ENCODE data around the gene PRUNE2.

PRUNE2 gene

DNA sequence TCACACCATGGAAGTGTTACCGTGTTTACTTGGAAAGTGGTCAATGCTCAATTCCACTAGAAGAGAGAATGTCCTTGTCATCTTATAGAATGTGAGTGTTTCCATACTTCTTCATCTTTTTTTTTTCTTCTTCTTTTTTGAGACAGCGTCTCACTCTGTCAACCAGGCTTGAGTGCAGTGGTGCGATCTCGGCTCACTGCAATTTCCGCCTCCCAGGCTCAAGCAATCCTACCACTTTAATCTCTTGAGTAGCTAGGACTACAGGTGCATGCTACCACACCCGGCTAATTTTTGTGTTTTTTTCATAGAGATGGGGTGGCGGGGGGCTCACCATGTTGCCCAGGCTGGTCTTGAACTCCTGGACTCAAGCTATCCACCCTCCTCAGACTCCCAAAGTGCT is 278.9 kb downstream of the PRUNE2 start:
- DNase-seq (ENCODE audit: low spot score in 2 of 2) (no peak), ATAC-seq (replicated peaks; ENCODE audit: extremely low read depth, poor library complexity, severe bottlenecking) (no peak)
- Mint-ChIP-seq H3K36me3 (ENCODE audit: insufficient read depth) (no peaks in the 10 kb centered on the region), H3K27me3 (no peaks in the 10 kb centered on the region), H3K4me3 (no peak overlapping the region), H3K4me1 (peaks cover 7% of the 10 kb centered on the region), H3K27ac (ENCODE audit: low read depth) (no peak overlapping the region), H3K9me3 (no peaks in the 10 kb centered on the region)

DNA sequence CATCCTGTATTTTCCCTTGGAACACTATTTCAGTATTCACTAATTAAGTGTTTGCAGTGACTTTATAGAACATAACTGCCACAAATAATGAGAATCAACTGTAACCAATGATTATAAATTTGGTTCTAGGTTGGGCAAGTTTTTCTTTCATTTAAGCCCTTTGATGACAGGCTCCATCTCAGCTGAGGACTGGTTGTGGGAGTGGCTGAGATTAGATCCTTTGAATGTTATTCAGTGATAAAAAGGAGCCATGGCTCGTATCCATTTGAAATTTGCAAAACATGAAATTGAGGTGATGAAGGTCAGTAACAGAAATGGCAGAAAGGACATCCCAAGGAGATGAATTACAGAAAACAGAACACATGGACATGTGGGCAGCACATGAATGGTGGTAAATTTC is 279.8 kb downstream of the PRUNE2 start:
- no peak for ATAC-seq (replicated peaks; ENCODE audit: extremely low read depth, poor library complexity, severe bottlenecking)
- DNase-seq (ENCODE audit: low spot score in 2 of 2) = no peak
- Mint-ChIP-seq H3K9me3 (no peaks in the 10 kb centered on the region), H3K27ac (ENCODE audit: low read depth) (no peak overlapping the region), H3K4me1 (peaks cover 7% of the 10 kb centered on the region), H3K36me3 (ENCODE audit: insufficient read depth) (no peaks in the 10 kb centered on the region), H3K4me3 (no peak overlapping the region), H3K27me3 (no peaks in the 10 kb centered on the region)

DNA sequence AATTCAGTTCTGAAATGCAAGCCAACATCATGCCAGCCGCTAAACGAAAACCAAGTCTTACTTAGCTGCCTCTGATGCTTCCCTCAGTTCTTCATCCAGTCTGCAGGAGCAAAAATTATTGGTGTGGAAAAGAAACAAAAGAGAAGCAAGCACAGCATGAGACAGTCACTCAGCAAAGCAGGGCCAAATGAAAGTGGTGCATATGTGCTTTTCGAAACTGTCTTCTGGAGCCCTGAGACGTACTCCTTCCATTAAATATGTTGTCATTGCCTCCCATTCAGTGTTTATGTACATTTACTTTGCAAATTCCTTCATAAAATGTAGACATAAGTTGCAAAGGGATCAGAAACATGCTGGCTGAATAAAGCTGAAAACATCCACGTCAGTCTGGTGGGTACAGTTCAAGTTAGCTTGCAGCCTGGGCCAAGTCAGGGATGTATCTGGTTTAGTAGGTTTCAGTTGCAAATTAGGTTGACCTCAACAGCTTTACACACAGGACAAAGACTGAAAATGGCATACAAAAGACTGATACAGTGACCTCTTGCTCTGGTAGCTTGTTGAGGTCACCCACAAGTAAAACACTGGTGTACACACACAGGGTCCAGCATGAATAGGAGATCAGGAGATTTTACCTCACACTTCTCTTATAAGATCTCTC is 281.4 kb downstream of the PRUNE2 start:
- H3K36me3 Mint-ChIP-seq (ENCODE audit: insufficient read depth) = no peaks in the 10 kb centered on the region
- H3K27me3 Mint-ChIP-seq = no peaks in the 10 kb centered on the region
- no peak for DNase-seq (ENCODE audit: low spot score in 2 of 2)
- peaks cover 3% of the 10 kb centered on the region for H3K4me1 Mint-ChIP-seq
- no peak overlapping the region for H3K27ac Mint-ChIP-seq (ENCODE audit: low read depth)
- no peak for ATAC-seq (replicated peaks; ENCODE audit: extremely low read depth, poor library complexity, severe bottlenecking)
- no peaks in the 10 kb centered on the region for H3K9me3 Mint-ChIP-seq
- H3K4me3 Mint-ChIP-seq = no peak overlapping the region

DNA sequence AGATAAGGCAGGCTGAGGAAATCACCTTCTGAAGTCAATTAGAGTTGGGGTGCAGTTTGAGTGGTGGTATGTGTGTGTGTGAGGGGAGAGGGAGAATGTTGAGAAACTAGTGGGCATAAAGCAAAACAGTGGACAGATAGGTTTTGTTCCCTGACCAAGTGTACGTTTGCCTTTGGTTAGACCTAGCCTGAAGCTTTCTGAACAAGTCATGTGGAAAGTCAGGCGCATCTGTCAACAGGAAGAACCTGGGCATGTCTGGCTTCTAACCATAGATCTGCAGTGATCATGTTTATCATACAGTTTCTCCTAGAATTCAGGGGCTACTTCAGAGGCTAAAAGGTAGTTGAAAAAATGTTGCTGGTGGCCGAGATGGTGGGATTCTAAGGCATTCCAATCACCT is 284.9 kb downstream of the PRUNE2 start:
- no peak for ATAC-seq (replicated peaks; ENCODE audit: extremely low read depth, poor library complexity, severe bottlenecking)
- no peaks in the 10 kb centered on the region for H3K36me3 Mint-ChIP-seq (ENCODE audit: insufficient read depth)
- H3K4me1 Mint-ChIP-seq = no peaks in the 10 kb centered on the region
- DNase-seq (ENCODE audit: low spot score in 2 of 2) = no peak
- no peaks in the 10 kb centered on the region for H3K9me3 Mint-ChIP-seq
- H3K4me3 Mint-ChIP-seq = no peak overlapping the region
- H3K27ac Mint-ChIP-seq (ENCODE audit: low read depth) = no peak overlapping the region
- H3K27me3 Mint-ChIP-seq = no peaks in the 10 kb centered on the region

DNA sequence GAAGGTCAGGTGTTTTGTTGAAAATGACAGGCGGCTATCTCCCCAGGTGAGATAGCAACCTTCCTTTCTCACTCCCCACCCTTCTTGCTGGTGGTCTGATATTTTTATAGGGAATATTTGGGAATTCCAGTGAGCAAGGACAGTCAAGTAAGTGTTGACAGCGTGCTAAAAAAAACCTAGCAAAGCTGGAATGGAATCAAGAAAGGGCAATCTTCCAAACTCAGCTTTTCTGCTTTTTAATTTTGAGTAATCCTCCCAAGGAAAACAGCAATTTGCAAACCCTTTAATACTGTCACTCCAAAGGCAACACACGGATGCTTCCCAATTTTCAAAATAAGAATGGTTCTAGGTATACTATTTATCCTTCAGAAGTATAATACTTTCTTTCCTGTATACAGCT is 285.3 kb downstream of the PRUNE2 start:
- Mint-ChIP-seq H3K4me3 (no peak overlapping the region), H3K9me3 (no peaks in the 10 kb centered on the region), H3K4me1 (no peaks in the 10 kb centered on the region), H3K27ac (ENCODE audit: low read depth) (no peak overlapping the region), H3K36me3 (ENCODE audit: insufficient read depth) (no peaks in the 10 kb centered on the region), H3K27me3 (no peaks in the 10 kb centered on the region)
- no peak for DNase-seq (ENCODE audit: low spot score in 2 of 2)
- no peak for ATAC-seq (replicated peaks; ENCODE audit: extremely low read depth, poor library complexity, severe bottlenecking)

DNA sequence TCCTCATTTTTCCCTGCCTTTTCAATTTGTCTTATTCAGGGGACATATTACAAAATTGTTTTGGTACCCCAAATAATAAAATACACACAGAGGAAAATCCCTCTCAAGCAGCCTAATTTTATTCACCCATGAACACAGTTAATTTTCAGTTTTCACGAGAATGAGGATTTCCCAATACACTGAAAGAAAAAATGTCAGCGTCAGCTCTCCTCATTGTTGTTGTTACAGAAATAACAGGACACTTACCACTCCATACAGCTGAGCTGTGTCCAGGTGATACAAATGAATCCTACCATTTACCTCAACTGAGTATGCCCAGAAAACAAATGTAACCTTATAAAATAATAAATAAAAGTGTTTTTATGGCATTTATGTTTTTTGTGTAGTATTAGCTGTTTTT is 286.3 kb downstream of the PRUNE2 start:
- Mint-ChIP-seq H3K36me3 (ENCODE audit: insufficient read depth) (no peaks in the 10 kb centered on the region), H3K4me3 (no peak overlapping the region), H3K4me1 (peaks cover 8% of the 10 kb centered on the region), H3K27ac (ENCODE audit: low read depth) (no peak overlapping the region), H3K27me3 (no peaks in the 10 kb centered on the region), H3K9me3 (no peaks in the 10 kb centered on the region)
- ATAC-seq (replicated peaks; ENCODE audit: extremely low read depth, poor library complexity, severe bottlenecking) = no peak
- DNase-seq (ENCODE audit: low spot score in 2 of 2) = no peak

DNA sequence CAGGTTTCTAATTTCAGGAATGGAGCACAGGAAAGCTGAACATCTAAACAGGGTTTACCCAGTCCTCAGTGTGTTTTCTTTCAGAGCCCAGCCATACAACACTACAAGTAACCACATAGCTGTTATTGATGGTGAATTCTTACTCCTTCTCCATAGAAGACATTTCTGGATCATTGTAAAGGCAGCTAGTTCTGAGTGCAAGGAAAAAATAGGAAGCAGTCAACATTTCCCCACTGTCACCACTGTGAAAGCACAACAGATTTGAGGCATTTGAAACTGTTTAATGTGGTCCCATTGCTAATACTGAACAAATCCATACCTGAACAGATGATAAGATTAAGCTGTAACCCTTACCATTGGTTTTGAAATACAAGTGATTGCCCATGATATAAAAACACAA is 286.7 kb downstream of the PRUNE2 start:
- no peaks in the 10 kb centered on the region for H3K9me3 Mint-ChIP-seq
- H3K4me3 Mint-ChIP-seq = no peak overlapping the region
- H3K27ac Mint-ChIP-seq (ENCODE audit: low read depth) = no peak overlapping the region
- no peaks in the 10 kb centered on the region for H3K27me3 Mint-ChIP-seq
- H3K4me1 Mint-ChIP-seq = peaks cover 8% of the 10 kb centered on the region
- no peak for ATAC-seq (replicated peaks; ENCODE audit: extremely low read depth, poor library complexity, severe bottlenecking)
- DNase-seq (ENCODE audit: low spot score in 2 of 2) = no peak
- no peaks in the 10 kb centered on the region for H3K36me3 Mint-ChIP-seq (ENCODE audit: insufficient read depth)

DNA sequence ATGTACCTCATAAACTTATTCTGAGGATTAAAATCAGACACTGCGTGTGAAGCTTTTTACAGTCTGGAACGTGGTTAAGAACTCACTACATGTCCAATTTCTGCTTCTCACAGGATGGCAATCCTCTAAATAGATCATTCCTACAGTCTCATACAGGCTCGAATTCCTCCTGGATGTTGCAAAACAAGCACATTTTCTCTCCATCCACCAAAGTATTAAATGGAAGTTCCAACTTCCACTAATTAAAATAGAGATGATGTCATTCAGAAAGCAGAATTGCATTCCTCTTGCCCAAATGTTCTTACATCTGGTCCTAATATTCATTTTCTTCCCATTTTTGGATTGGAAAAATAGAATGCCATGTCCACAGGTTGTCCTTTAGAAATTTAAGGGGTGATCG is 287.2 kb downstream of the PRUNE2 start:
- Mint-ChIP-seq H3K36me3 (ENCODE audit: insufficient read depth) (no peaks in the 10 kb centered on the region), H3K4me3 (no peak overlapping the region), H3K27me3 (no peaks in the 10 kb centered on the region), H3K27ac (ENCODE audit: low read depth) (no peak overlapping the region), H3K4me1 (peaks cover 8% of the 10 kb centered on the region), H3K9me3 (no peaks in the 10 kb centered on the region)
- no peak for DNase-seq (ENCODE audit: low spot score in 2 of 2)
- no peak for ATAC-seq (replicated peaks; ENCODE audit: extremely low read depth, poor library complexity, severe bottlenecking)

DNA sequence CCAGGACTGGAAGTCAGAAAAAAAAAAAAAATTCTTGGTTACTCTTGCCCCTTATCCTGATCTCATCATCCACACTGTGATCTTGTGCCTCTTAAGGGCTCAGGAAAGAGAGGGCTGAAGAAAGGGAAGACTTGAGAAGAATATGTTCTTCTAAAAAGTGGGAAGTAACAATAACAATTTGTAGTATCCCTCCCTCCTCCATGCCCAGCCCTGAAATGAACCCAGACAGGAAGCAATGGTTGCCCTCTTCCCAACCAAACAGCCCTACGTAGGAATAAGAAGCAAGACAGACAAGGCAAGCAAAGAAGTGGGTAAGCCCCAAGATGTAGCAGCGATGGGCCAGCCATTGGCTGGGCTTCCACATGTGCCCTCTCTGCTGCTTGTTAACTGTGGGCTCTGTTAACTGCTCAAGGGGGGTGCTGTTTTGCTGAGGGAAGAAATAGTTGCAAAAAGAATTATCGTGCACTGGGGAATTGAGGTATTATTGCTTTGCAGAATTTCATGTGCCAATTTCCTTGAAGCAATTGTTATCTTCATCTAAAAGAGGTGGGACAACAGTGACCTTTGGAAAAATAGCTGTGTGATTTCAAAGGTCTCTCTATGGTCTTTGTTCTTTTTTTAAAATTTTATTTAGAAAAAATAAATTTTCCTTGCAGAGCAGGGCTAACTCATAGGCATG is 288.3 kb downstream of the PRUNE2 start:
- ATAC-seq (replicated peaks; ENCODE audit: extremely low read depth, poor library complexity, severe bottlenecking) (no peak), DNase-seq (ENCODE audit: low spot score in 2 of 2) (no peak)
- Mint-ChIP-seq H3K27ac (ENCODE audit: low read depth) (no peak overlapping the region), H3K36me3 (ENCODE audit: insufficient read depth) (peaks cover 1% of the 10 kb centered on the region), H3K4me3 (no peak overlapping the region), H3K27me3 (no peaks in the 10 kb centered on the region), H3K4me1 (peaks cover 8% of the 10 kb centered on the region), H3K9me3 (no peaks in the 10 kb centered on the region)

DNA sequence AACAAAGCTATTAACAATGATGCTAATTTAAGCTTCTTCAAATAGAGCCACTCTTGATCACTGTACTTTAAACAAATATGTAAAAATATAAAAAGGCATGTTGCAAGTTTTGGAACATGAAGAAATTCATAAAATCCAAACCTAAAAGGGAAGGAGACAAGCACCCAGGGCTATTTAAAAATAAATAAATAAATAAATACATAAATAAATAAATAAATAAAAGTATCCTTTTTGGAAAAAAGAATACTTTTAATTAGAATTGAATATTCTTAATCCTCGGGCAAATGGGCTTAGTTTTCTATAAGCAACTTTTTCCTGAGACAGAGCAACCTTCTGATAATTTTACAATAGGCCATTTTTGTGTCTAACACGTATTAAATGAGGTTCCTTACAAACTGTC is 289.1 kb downstream of the PRUNE2 start:
- DNase-seq (ENCODE audit: low spot score in 2 of 2) (no peak), ATAC-seq (replicated peaks; ENCODE audit: extremely low read depth, poor library complexity, severe bottlenecking) (no peak)
- Mint-ChIP-seq H3K27ac (ENCODE audit: low read depth) (no peak overlapping the region), H3K4me3 (no peak overlapping the region), H3K36me3 (ENCODE audit: insufficient read depth) (peaks cover 1% of the 10 kb centered on the region), H3K27me3 (no peaks in the 10 kb centered on the region), H3K9me3 (no peaks in the 10 kb centered on the region), H3K4me1 (peaks cover 8% of the 10 kb centered on the region)

DNA sequence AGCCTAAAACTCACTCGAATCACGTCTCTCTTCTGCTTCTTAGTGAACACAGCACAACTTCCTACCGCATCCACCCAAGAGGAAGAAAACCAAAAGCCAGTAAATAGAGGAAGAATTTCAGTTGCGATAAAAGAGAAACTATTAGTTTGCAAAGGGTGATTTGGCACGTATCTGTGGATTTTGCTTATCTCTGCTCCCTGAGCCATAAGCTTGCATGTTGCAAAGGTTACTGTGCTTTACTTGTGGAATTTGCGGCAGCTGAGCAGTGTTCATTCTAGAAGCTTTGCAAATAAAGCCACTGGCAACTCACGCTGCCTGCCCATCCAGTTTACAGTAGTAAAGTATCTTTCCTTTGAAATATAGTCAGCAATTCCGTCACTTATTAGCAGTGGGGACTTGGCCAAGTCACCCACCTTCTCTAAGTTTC is 290.7 kb downstream of the PRUNE2 start:
- H3K36me3 Mint-ChIP-seq (ENCODE audit: insufficient read depth) = peaks cover 1% of the 10 kb centered on the region
- no peaks in the 10 kb centered on the region for H3K27me3 Mint-ChIP-seq
- peaks cover 8% of the 10 kb centered on the region for H3K4me1 Mint-ChIP-seq
- no peak overlapping the region for H3K4me3 Mint-ChIP-seq
- no peaks in the 10 kb centered on the region for H3K9me3 Mint-ChIP-seq
- no peak overlapping the region for H3K27ac Mint-ChIP-seq (ENCODE audit: low read depth)
- DNase-seq (ENCODE audit: low spot score in 2 of 2) (no peak), ATAC-seq (replicated peaks; ENCODE audit: extremely low read depth, poor library complexity, severe bottlenecking) (no peak)

DNA sequence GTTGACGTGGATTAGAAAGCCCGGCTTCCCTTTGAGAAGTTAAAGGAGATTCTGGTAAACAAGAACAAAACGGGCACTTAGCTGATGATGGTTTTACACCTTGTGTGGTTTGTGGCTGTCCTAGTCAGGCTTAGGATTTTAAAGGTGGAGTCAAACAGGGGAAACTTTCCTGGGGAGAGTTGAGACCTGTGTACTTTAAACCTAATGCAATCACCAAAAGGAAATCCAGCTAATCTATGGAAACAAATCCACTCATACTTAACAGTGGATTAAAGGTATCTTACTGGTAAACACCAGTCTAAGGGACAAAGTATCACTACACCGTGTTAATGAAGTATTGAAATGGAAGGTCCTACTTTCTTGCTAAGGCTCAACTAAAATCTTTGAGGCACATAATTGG is 291.9 kb downstream of the PRUNE2 start:
- DNase-seq (ENCODE audit: low spot score in 2 of 2) = no peak
- ATAC-seq (replicated peaks; ENCODE audit: extremely low read depth, poor library complexity, severe bottlenecking) = no peak
- no peaks in the 10 kb centered on the region for H3K27me3 Mint-ChIP-seq
- H3K9me3 Mint-ChIP-seq = no peaks in the 10 kb centered on the region
- peaks cover 1% of the 10 kb centered on the region for H3K36me3 Mint-ChIP-seq (ENCODE audit: insufficient read depth)
- peaks cover 8% of the 10 kb centered on the region for H3K4me1 Mint-ChIP-seq
- no peak overlapping the region for H3K4me3 Mint-ChIP-seq
- H3K27ac Mint-ChIP-seq (ENCODE audit: low read depth) = no peak overlapping the region

DNA sequence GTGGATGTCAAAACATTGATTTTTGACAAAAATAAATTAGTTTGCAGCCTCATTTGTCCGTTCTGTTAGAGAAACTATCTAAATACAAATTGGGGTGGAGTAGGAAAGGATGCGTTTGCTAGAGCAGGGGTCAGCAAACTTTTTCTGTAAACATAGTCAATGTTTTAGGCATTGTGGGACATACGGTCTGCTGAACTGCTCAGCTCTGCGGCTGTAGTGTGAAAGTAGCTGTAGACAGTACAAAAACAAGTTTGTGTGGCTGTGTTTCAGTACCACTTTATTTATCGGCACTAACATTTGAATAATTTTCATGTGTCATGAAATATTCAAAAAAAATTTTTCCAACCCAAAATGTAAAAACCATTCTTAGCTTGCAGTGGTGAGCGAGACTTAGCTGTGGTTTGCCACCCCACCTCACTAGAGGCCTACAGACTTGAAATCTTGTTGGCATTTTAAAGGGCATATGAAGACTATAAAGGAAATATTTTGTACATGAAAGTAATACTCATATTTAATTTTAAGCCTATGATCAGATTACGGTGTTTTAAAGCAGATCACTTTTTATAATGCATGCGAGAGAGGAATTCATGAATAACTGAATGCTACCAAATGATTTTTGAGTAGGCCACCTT is 292.6 kb downstream of the PRUNE2 start:
- Mint-ChIP-seq H3K4me1 (peaks cover 8% of the 10 kb centered on the region), H3K4me3 (no peak overlapping the region), H3K9me3 (no peaks in the 10 kb centered on the region), H3K27me3 (no peaks in the 10 kb centered on the region), H3K36me3 (ENCODE audit: insufficient read depth) (peaks cover 1% of the 10 kb centered on the region), H3K27ac (ENCODE audit: low read depth) (peak overlapping the region; percentile 49)
- DNase-seq (ENCODE audit: low spot score in 2 of 2) (no peak), ATAC-seq (replicated peaks; ENCODE audit: extremely low read depth, poor library complexity, severe bottlenecking) (peak; percentile 56)

All from central memory CD8-positive, alpha-beta T cell (primary cell).